EL (cell line): ENCODE results near the gene RAP2A.

Experiments used
- DNase-seq: peaks from one replicate; pipeline ENCODE4 v3.0.0-alpha.2; 2016

RAP2A gene

GRCh38 chr13:97423300-97424045, 10.5 kb upstream of the RAP2A start:
- DNase-seq: no peak

GRCh38 chr13:97425590-97425989, 8.4 kb upstream of the RAP2A start:
- no peak for DNase-seq

DNA sequence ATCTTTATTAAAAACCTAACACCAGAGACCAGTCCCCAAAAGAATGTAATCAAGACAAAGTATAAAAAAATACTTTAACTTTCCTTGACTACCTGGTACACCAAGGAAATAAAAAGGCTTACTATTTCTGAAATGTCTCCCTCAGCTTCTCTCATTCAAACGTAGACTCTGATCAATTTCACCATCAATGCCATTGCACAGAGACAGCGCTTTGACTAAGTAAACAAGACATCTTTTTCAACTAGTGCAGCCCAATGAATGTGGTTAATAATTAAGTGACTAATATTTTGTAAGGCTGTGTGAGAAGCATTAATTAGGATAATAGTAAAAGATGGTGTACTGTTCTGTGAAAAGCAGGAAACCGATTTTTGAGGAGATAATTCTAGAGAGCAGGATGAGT, 7.3 kb upstream of the RAP2A start:
- no peak for DNase-seq

DNA sequence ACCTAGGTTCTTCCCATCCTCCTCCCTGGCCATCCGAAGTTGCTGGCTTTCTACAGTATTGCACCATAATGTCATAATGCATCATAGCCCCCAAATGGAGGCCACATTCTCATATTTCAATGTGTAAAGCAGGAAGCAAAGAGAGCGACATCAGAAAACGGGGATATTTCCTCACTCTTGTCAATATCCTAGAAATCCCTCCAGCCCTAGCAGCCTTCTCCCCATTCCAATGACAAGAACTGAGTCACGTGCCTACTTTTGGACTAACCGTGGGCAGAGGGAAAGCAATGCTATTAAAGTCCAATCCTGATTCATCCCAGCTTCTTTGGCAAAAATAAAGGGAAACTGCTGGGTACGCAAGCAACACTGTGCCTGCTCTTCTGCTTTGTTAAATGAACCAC, 4.3 kb upstream of the RAP2A start:
- DNase-seq: peak; percentile 38

DNA sequence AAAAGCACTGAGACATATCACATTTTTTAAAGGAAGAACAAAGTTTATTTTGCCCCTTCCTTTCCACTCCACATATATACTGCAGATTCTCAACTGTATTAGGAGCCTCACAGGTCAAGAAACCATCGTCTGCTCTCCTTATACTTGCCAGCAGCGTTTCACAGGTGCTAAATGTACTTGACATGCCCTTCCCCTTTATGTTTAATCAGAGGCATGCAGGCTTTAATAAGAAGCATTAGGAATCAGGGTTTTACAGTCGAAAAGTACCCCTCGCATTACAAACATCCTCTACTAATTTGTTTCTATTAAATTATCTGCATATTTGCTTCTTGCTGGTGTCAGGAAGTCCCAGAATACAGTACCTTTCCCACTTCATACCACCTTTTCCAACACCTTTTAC, 3.7 kb upstream of the RAP2A start:
- no peak for DNase-seq

- no peak for DNase-seq
These were observed 2.7 kb upstream of the RAP2A start for GRCh38 chr13:97431171-97431764.

DNA sequence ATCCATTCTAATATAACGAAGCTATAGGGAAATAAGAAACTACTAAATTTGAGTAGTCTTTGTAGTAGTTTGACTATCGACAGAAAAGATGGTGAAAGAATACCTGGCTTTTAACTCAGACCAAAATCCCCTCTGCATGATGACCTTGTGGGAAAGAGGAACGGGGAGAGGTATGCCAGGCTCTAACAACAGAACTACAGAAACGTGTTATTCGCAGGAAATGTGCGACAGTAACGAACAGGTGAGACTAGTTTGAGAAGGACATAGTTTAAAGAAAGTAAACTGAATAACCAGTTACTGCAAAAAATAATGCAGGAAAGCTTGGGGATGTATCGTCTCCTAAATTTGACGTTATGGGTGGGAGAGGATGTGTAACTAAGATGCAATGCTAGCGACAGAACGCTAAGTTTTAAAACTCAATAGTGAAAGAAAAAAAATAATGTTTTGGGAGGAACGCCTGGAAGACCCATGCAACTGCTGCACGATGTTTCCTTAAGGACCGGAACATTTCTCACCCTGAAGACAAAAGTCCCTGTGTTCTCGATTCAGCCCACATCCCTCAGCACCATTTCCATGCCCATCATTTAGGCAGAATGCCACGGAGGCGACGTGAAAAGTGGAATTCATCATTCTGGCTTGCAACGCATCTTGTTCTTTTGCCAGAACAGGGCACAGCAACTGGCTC, 1.6 kb upstream of the RAP2A start:
- no peak for DNase-seq

GRCh38 chr13:97432917-97433726, 847 bp upstream of the RAP2A start:
- peak; percentile 100 for DNase-seq

DNA sequence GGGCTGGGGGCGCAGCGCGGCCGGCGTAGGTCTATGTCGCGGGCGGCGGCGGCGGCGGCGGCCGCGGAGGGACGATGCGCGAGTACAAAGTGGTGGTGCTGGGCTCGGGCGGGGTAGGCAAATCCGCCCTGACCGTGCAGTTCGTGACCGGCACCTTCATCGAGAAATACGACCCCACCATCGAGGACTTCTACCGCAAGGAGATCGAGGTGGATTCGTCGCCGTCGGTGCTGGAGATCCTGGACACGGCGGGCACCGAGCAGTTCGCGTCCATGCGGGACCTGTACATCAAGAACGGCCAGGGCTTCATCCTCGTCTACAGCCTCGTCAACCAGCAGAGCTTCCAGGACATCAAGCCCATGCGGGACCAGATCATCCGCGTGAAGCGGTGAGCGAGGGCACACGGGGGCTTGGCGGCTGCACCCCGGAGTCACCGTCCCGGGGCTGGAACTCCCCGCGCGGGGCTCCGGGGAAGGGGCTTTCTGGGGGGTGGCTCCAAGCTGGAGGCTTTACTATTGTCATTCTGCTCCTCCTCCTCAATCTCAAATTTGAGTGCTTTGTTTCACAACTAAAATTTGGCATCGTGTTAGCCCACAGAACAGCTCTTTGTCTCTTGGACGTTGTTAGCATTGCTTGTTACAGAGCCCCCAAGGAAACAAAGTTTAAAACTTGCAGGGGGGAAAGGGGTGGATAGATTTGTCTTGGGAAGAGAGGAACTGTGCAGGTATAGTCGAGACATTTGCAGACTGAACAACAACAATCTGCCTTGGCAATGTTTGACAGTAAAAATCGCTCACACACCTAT, 630 bp downstream of the RAP2A start:
- peak; percentile 38 for DNase-seq

- no peak for DNase-seq
These were observed 1.4 kb downstream of the RAP2A start for GRCh38 chr13:97435323-97435722.

- DNase-seq: peak; percentile 13
These were observed 1.8 kb downstream of the RAP2A start for GRCh38 chr13:97435794-97436193.

- DNase-seq: no peak
These were observed 2.9 kb downstream of the RAP2A start for GRCh38 chr13:97436845-97437244.

GRCh38 chr13:97437729-97438128, 3.8 kb downstream of the RAP2A start:
- DNase-seq: no peak

DNA sequence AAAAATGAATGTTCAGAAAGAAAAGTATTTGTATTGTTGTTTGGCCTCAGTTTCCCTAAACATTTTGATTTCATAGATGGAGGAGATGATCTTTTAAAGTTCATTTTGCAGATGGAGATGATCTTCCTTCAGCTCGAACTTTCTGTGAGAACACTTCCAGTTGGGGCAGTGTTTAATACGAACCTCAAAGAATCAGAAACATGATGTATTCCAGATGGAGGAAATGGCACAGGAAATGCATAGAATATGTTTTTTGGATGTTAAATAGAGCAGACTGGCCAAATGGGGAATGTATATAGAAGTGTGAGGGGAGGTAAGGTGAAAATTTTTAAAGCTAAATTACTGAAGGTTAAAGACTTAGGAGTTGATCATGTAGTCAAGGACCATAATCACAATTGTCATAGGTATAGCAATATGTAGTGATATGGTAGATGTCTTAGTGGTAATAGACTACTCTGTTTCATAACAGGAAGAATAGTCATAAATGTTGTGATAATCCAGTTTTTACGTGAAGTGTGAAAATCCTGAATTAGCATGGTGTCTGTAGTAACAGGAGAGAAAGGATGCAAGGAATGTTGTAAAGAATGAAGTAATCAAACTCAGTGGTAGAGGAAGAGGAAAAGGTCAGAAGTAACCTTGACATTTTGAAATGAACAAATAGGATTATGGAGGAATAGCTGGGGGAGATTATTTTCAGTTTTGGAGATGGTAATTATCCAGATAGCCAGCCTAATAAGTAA, 5.1 kb downstream of the RAP2A start:
- peak; percentile 9 for DNase-seq

DNA sequence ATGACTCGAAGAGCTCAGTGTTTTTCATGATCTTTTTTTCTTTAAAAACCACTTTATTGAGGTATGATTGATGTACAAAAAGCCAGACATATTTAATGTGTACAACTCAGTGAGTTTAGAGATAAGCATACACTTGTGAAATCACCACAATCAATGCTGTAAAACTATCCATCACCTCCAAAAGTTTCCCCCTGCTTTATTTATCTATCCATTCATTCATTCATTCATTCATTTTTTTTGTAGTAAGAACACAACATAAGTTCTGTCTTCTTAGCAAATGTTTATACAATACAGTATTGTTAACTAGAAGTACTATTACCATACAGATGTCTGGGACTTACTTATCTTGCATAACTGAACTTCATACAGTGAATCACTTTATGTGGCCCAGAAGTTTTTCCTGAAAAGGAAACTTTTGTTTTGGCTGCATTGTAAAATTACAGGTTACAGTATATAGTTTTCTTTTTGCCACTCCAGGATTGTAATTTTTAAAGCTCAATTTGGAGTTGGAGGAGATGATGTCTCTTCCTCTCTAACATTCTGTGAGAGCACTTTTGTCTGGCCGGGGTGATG, 6.7 kb downstream of the RAP2A start:
- DNase-seq: no peak

DNA sequence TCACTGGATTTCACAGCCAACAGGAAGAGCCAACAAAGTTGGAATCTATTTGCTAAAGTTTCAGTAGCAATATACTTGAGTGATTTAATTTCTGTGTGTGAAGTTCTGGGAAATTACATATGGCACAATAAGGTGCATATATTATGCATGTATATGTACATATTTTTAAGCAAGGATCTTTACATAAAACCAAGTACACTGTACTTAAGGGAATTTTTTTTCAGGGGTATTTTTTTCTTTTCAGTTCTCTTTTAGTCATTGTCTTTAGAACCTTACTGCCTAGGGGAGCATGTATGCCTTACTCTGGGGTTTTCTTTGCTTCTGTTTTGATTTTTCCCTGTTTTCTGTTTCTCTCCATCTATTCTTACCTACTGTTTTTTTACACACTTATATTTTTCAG, 7.4 kb downstream of the RAP2A start:
- no peak for DNase-seq

GRCh38 chr13:97445522-97446187, 11.7 kb downstream of the RAP2A start:
- no peak for DNase-seq

DNA sequence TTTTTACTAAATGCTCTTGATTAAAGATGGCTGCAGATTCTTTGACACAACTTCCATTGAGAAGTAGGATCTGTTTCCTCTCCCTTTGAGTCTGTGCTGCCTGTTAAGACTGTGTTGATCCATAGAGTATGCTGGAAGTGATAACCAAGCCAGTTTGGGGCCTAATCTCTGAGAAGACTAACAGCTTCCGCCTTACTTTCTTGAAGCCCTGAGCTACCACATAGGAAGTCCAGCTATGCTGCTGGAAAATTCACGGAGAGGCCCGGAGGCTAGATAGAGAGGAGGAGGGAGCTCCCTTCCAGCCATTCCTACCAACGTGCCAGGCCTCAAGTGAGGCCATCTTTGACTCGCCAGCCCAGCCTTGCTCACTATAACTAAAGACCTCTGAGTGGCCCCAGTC, 12.5 kb downstream of the RAP2A start:
- DNase-seq: no peak

- DNase-seq: no peak
These were observed 14.7 kb downstream of the RAP2A start for GRCh38 chr13:97448503-97449251.

DNA sequence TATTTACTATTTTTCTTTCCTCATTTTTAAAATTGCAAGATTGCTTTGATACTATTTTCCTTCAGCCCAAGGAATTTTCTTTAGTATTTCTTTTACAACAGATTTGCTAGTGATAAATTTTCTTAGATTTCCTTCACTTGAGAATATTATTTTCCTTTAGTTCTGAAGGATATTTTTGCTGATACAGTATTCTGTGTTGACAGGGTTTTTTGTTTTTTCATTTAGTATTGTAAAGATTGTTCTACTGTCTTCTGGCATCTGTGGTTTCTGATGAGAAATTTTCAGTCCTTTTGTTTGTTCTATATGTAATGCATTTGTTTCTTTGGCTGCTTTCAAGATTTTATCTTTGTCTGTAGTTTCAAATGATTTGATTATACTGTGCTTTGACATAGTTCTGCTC, 20.7 kb downstream of the RAP2A start:
- no peak for DNase-seq
